Panc1 (cell line): ENCODE results near the gene UST. TPM values are rescaled to one million over a fixed set of nuclear protein-coding genes. Genes with fewer than 3 reads are reported as not detected.

Source experiments
- ATAC-seq: fragments of 200-7000 bp; cut with Tn5 transposase; 2 replicates; pipeline ENCODE4 v1.9.1; 2020; ENCODE audit warnings: mild to moderate bottlenecking, moderate library complexity
- BruUV-seq: library from RNA; stranded (reverse); fragments of 400-500 nt; replicated peaks from 2 replicates; lab custom pipeline; 2021; lab: Mats Ljungman, UMichigan
- CTCF ChIA-PET: fragments of 300-600 bp; sonication (Branson Sonifier 250); formaldehyde crosslinking; loops from one replicate; lab custom pipeline; 2022; ENCODE audit warnings: antibody characterized with exemption; lab: Charles Lee
- POLR2A ChIA-PET: fragments of 300-600 bp; sonication (Branson Sonifier 250); formaldehyde crosslinking; loops from one replicate; lab custom pipeline; 2022; ENCODE audit warnings: antibody characterized with exemption; lab: Charles Lee
- DNase-seq: peaks from one replicate; pipeline ENCODE4 v3.0.0-alpha.2; 2010; ENCODE audit warnings: low read depth, low spot score
- H3K27ac ChIP-seq: 2 replicates; pipeline ENCODE4 v1.5.1; 2011; ENCODE audit warnings: mild to moderate bottlenecking, low read length, inconsistent platforms
- H3K27me3 ChIP-seq: fragments of 200-500 bp; sonication (Bioruptor generic); 2 replicates; pipeline ENCODE4 v1.6.0; 2014; ENCODE audit warnings: low read length, inconsistent platforms; ENCODE audit not compliant: control insufficient read depth, insufficient read depth
- H3K36me3 ChIP-seq: fragments of 200-500 bp; sonication (Bioruptor generic); 2 replicates; pipeline ENCODE4 v1.5.1; 2014; ENCODE audit warnings: inconsistent platforms, mild to moderate bottlenecking, low read length, moderate library complexity; ENCODE audit not compliant: control insufficient read depth, insufficient read depth
- H3K4me1 ChIP-seq: 2 replicates; pipeline ENCODE4 v1.5.1; 2011; ENCODE audit warnings: inconsistent platforms, mild to moderate bottlenecking, low read length, moderate library complexity; ENCODE audit not compliant: control insufficient read depth, insufficient read depth
- H3K4me3 ChIP-seq, 2 experiments: 2 replicates each; pipeline ENCODE4 v1.5.1; 2011 to 2012; ENCODE audit warnings: low read depth in 2 of 2, low read length in 2 of 2, mild to moderate bottlenecking in 2 of 2, inconsistent platforms in 1 of 2, moderate library complexity in 1 of 2
- H3K9me3 ChIP-seq: fragments of 200-500 bp; sonication (Bioruptor generic); 2 replicates; pipeline ENCODE4 v1.5.1; 2014; ENCODE audit warnings: low read depth, mild to moderate bottlenecking, inconsistent platforms, low read length, moderate library complexity; ENCODE audit not compliant: control insufficient read depth, insufficient read depth
- POLR2AphosphoS5 ChIP-seq: IDR thresholded peaks from 2 replicates; pipeline ENCODE4 v1.6.1; 2012; ENCODE audit warnings: mild to moderate bottlenecking, low read depth, low read length, moderate library complexity
- SIN3A ChIP-seq: IDR thresholded peaks from 2 replicates; pipeline ENCODE4 v1.6.1; 2012; ENCODE audit warnings: low read depth, mild to moderate bottlenecking, low read length, moderate library complexity, borderline replicate concordance; ENCODE audit not compliant: insufficient read depth
- TCF7L2 ChIP-seq: IDR thresholded peaks from 2 replicates; pipeline ENCODE4 v1.6.1; 2011; ENCODE audit warnings: mild to moderate bottlenecking, low read depth, low read length, inconsistent platforms
- in situ Hi-C: cut with HindIII; loops from 2 replicates; pipeline ENCODE4 v1.10.0; 2016; ENCODE audit warnings: low sequenced_read_pairs, low pct_unique_long_range_greater_than_20kb
- intact Hi-C: fragments of 100-400 bp; cut with micrococcal nuclease; formaldehyde crosslinking; loops from one replicate; pipeline ENCODE4 v1.10.0; 2022; ENCODE audit not compliant: unreplicated experiment
- total RNA-seq: library from RNA; stranded (reverse); gene quantifications from one replicate; pipeline ENCODE4 v1.2.1, GENCODE V29; 2021; ENCODE audit not compliant: unreplicated experiment
- TF ChIP-seq, protein P1 (sequence below), 2 experiments: IDR thresholded peaks; 2 replicates each; pipeline ENCODE4 v1.6.1; 2011 to 2012; ENCODE audit warnings: low read depth in 2 of 2, control low read depth in 1 of 2, low read length in 1 of 2, mild to moderate bottlenecking in 1 of 2, moderate library complexity in 1 of 2; ENCODE audit not compliant: insufficient read depth in 1 of 2
- TF ChIP-seq, protein P2 (sequence below): fragments of 450-650 bp; IDR thresholded peaks from 2 replicates; pipeline ENCODE4 v1.5.1; 2017; ENCODE audit warnings: mild to moderate bottlenecking

The UST gene
- total RNA-seq, 1 experiment from 2014 or later, result 0.15 TPM

DNA sequence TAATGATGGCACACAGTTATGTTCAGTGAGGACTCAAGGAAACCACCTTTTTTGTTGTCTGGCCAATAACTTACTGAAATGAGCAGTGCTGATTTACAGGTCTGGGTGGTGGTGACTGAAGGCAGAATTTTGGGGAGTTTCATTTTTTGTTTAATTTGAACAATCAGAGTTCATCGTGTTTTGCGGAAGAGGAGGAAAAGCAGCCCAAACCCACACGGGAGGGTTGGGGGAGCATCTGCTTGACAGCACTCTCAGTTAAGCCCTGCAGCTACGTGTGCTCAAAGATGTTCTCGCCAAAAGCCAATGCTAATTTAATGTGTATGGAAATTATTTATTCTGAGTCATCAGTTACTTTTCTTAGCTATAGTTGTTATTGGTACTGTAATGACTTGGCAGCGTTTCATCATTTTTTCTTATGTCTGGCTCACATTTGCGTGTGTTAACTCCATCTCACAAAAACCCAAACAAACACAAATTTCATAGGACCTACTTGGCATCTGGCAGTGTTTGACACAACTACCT is 89.2 kb downstream of the UST start:
- H3K9me3 ChIP-seq, result no peaks in the 10 kb centered on the region
- ChIA-PET CTCF (no interaction called here), POLR2A (no interaction called here)
- in situ Hi-C loops, result no loop called here
- intact Hi-C loops, result no loop called here
- TF ChIP-seq TCF7L2 (no peak), POLR2AphosphoS5 (no peak), SIN3A (no peak)
- TF ChIP-seq, protein P1, sequence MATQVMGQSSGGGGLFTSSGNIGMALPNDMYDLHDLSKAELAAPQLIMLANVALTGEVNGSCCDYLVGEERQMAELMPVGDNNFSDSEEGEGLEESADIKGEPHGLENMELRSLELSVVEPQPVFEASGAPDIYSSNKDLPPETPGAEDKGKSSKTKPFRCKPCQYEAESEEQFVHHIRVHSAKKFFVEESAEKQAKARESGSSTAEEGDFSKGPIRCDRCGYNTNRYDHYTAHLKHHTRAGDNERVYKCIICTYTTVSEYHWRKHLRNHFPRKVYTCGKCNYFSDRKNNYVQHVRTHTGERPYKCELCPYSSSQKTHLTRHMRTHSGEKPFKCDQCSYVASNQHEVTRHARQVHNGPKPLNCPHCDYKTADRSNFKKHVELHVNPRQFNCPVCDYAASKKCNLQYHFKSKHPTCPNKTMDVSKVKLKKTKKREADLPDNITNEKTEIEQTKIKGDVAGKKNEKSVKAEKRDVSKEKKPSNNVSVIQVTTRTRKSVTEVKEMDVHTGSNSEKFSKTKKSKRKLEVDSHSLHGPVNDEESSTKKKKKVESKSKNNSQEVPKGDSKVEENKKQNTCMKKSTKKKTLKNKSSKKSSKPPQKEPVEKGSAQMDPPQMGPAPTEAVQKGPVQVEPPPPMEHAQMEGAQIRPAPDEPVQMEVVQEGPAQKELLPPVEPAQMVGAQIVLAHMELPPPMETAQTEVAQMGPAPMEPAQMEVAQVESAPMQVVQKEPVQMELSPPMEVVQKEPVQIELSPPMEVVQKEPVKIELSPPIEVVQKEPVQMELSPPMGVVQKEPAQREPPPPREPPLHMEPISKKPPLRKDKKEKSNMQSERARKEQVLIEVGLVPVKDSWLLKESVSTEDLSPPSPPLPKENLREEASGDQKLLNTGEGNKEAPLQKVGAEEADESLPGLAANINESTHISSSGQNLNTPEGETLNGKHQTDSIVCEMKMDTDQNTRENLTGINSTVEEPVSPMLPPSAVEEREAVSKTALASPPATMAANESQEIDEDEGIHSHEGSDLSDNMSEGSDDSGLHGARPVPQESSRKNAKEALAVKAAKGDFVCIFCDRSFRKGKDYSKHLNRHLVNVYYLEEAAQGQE (IDR thresholded peaks at IDR 0.05; ENCODE audit: insufficient read depth in 1 of 2, low read depth in 2 of 2, low read length in 1 of 2), result no peak
- TF ChIP-seq, protein P2, sequence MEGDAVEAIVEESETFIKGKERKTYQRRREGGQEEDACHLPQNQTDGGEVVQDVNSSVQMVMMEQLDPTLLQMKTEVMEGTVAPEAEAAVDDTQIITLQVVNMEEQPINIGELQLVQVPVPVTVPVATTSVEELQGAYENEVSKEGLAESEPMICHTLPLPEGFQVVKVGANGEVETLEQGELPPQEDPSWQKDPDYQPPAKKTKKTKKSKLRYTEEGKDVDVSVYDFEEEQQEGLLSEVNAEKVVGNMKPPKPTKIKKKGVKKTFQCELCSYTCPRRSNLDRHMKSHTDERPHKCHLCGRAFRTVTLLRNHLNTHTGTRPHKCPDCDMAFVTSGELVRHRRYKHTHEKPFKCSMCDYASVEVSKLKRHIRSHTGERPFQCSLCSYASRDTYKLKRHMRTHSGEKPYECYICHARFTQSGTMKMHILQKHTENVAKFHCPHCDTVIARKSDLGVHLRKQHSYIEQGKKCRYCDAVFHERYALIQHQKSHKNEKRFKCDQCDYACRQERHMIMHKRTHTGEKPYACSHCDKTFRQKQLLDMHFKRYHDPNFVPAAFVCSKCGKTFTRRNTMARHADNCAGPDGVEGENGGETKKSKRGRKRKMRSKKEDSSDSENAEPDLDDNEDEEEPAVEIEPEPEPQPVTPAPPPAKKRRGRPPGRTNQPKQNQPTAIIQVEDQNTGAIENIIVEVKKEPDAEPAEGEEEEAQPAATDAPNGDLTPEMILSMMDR, result no peak
- DNase-seq (no peak), ATAC-seq (no peak)
- H3K4me3 ChIP-seq, result no peak overlapping the region
- BruUV-seq, result no TSS peak
- H3K4me1 ChIP-seq, result no peaks in the 10 kb centered on the region
- no peak overlapping the region for H3K27ac ChIP-seq
- H3K27me3 ChIP-seq, result no peaks in the 10 kb centered on the region
- H3K36me3 ChIP-seq, result no peaks in the 10 kb centered on the region

DNA sequence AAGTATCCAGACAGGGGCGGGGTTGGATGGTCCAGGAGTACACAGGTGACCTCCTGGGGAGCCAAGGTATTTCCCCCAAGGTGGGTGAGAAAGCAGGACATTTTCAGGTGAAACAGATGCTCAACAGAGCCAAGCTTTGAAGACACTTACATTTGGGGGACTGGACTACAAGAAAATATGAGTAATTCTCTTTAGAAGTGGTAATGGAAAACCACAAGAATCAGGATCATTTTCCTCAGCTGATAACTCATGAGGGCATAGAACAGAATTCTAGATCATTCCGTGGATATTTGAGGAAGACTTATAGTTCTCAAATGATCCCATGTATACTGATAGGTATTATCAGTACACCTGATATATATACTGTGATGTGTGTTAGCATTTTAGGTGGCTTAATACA is 89.9 kb downstream of the UST start:
- DNase-seq (no peak), ATAC-seq (no peak)
- TF ChIP-seq, protein P2, result no peak
- TF ChIP-seq SIN3A, result no peak
- TF ChIP-seq TCF7L2, result no peak
- no peak for TF ChIP-seq POLR2AphosphoS5
- TF ChIP-seq, protein P1 (IDR thresholded peaks at IDR 0.05; ENCODE audit: insufficient read depth in 1 of 2, low read depth in 2 of 2, low read length in 1 of 2), result no peak
- Histone ChIP-seq H3K36me3 (no peaks in the 10 kb centered on the region), H3K4me1 (no peaks in the 10 kb centered on the region), H3K9me3 (no peaks in the 10 kb centered on the region), H3K27ac (no peak overlapping the region), H3K27me3 (no peaks in the 10 kb centered on the region), H3K4me3 (no peak overlapping the region)
- intact Hi-C loops (no loop called here), in situ Hi-C loops (no loop called here)
- ChIA-PET CTCF (no interaction called here), POLR2A (no interaction called here)
- no TSS peak for BruUV-seq
